OCI-M1 (cell line): ENCODE measurements around the gene KLHDC4.

Experiments used
- DNase-seq: peaks from one replicate; lab custom pipeline; 2025; lab: John Stamatoyannopoulos, UW

The KLHDC4 gene

GRCh38 chr16:87765776-87766484 lies at the start of gene KLHDC4:
Gene KLHDC4 (minus strand): TSS chr16:87765986. CDS start chr16:87765890, 96 bp downstream.
- DNase-seq = peak; percentile 92

DNA sequence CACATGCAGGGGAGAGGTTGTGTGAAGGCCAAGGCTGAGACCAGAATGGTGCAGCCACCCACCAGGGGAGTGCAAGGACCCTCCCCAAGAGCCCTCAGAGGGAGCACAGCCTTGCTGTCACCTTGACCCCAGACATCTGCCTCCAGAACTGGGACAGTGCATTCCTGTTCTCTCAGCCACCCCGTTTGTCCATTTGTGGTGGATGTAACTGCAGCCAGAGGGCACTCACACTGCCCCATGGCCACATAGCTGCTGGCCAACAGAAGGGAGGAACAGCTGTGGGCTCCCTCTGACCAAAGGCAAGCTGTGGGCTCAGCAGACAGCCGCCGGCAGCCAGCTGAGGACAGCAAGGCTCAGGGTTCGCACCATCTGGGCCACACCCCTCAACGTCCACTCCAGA lies 49.8 kb upstream of the KLHDC4 start:
- no peak for DNase-seq

DNA sequence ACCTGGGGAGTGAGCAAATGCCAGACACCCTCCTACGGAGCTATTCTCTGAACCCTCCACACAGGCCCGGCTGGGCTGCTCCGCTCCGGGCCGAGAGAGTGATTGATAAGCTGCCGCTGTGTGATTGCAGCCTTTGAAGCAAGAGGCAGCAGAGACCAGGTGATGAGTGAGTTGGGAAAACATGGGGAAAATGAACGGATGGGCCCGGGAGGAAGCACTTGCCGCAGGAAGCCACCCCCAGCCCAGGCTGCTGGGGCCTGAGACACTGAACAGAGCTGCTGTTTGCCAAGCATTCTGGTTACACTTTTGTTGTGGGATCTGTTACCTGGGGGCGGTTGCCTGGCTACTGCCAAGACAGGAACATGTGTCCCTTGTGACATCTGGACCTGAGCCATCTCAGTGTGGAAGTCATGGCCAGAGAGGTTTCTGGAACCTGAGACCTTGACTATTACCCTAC lies 46.4 kb upstream of the KLHDC4 start:
- no peak for DNase-seq

- DNase-seq = peak; percentile 26
These were observed 45.7 kb upstream of the KLHDC4 start for GRCh38 chr16:87811454-87811853.

GRCh38 chr16:87809150-87809902 lies 43.5 kb upstream of the KLHDC4 start:
- DNase-seq = peak; percentile 51

DNA sequence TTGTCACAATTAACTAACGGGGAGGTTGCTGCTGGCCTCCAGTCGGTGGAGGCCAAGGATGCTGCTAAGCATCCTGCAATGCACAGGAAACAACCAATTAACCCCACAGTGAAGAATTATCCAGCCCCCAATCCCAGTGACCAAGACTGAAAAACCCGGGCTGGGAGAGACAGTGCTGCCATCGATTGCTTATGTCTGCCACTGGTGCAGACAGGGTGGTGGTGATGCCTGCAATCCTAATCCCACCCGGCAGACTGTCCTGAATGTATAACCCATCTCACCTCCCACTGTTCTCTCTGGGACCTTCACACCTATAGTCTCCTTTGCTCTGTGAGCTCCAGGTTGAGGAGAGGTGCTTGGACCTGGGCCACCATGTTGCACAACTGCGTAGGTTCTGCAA lies 42.3 kb upstream of the KLHDC4 start:
- DNase-seq = no peak

GRCh38 chr16:87806641-87807546 lies 41.1 kb upstream of the KLHDC4 start:
- peak; percentile 93 for DNase-seq

DNA sequence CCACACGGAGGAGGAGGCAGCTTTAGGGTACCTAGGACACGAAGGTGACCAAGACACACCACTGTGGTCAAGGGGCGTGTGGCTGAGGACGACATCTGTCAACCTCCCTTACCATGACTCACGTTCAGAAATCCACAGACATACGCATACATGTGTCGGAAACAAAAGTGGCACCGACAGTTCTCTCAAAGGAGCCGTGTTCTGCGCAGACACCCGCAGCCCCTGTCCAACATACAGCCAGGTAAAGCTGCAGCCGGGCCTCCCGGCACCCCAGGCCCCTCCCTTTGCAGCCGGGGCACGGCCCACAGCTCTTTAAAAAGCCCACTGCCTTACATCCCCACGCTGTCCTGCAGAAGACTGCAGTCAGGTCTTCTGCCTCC lies 40.5 kb upstream of the KLHDC4 start:
- DNase-seq = no peak

DNA sequence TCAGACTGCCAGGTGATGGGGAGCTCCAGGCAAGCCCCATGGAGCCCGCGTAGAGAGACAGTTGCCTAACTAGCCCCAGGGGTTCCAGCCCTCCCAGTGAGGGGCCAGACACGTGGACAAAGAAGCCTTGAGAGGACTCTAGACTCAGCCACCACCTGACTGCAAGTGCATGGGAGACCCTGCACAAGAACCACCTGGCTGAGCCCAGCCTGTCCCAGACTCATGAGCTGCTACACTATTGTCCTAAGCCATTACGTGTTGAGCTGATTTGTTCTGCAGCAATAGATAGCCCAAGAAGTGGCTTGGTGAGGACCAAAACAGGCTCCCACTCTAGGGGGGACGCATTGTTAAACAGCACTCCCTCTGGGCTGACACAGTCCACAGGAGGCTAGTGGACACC lies 37.6 kb upstream of the KLHDC4 start:
- no peak for DNase-seq

DNA sequence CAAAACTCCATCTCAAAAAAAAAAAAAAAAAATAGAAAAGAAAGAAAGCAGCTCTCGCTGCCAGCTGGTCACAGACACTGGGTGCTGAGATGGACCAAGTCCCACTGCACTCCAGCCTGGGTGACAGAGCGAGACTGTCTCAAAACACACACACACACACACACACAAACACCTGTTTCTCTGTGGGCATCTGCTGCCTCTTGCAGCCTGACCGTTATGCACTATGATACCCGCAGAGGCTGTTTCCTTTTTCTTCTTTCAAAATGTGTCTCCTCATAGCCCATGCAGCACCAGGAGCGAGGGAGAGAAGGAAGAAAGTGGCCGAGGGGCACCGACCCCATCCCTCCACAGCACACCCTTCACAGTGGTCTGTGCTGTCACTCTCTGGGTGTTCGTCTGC lies 36.9 kb upstream of the KLHDC4 start:
- DNase-seq = no peak

- DNase-seq = no peak
These were observed 36.0 kb upstream of the KLHDC4 start for GRCh38 chr16:87801679-87802259.

GRCh38 chr16:87800497-87800896 lies 34.7 kb upstream of the KLHDC4 start:
- DNase-seq = no peak

DNA sequence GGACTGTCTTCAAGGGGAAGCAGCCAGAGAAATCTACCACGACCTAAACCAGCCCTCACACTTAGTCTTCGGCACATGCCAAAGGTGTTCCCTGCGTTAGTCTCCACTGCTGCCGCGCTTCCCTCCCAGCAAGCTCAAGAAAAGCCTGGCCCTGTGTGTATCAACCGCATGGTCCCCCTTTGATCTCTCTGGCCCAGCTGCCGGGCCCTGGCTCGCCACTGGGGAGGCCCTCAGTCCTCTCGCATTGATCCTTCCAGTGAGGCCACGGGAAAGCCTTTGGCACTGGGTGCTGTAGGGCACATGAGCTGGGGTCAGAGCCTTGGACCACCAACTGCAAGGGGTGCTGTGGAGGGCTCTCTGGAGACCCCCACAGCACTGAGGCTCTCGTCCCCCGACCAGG lies 29.6 kb upstream of the KLHDC4 start:
- DNase-seq = no peak

DNA sequence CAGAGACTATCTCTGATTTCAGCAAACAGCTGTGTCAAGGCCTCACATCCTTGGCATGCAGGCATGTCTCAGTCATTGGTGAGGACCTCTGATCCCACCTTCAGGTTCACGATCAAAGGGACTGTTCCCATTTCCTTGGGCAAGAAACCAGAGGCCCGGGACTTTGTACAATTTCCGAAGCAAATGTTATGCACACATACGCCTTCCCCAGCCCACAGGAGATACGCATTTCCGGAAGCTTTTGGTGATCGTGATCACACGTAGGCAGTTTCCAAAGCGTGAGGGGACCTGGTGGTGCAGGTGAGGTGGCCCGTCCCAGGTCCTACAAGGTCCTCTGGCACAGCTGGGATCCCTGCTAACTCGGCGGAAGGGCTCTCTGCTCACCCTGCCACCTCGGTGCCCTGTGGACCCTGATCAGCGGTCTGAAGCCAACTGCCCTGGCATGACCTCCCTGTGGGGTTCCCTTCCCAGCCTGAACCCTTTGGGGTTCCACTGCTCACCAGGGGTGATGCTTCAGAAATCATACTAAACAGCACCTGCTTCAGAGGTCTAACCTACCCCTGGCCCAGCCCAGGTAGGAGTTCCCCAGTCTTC lies 28.8 kb upstream of the KLHDC4 start:
- DNase-seq = no peak

GRCh38 chr16:87792205-87792565 lies 26.4 kb upstream of the KLHDC4 start:
- DNase-seq = no peak

GRCh38 chr16:87791295-87792204 lies 25.8 kb upstream of the KLHDC4 start:
- DNase-seq = no peak

GRCh38 chr16:87790292-87791100 lies 24.7 kb upstream of the KLHDC4 start:
- DNase-seq = no peak

DNA sequence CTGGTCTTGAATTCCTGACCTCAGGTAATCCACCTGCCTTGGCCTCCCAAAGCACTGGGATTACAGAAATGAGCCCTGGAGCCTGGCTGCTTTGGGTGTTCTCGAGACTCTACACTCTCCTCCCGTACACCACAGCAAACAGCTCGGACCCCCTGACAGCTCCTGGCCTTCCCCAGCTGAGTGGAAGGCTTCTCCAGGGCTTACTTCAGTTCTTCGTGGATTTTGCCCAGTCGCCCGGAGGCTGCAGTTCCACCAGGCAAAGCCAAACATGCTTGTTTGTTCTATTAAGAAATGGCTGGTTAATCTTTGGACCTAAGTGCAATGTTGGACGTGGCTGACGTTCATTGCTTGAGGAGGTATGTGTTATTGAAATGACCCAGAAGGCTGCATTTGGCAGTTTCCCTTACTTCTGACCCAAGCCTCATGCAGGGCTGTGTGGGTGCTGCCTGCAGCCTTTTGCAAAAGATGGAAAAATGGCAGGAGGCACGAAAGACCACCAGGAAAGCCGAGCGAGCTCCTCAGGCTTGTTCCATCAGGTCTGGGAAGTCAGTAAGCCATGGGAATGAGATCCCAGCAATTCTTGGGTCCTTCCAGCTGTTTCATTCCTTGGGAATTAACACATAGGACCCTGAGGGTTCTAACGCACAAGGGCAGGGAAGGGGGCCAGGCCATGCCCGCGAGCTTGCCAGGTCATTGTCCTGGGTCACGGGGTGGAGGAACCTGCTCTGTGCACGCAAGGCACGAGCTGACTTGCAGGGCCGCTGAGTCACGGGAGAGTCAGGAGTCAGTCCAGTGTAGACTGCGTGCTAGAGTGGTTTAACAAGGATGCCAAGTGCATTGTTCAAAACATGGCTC lies 23.9 kb upstream of the KLHDC4 start:
- no peak for DNase-seq
